GM18508 (cell line): Measurements from ENCODE around the gene C6orf132.

Experiments
- ATAC-seq: cut with Tn5 transposase; IDR thresholded peaks from one replicate; pipeline ENCODE4 v1.9.1; 2021; ENCODE audit warnings: moderate number of reproducible peaks; ENCODE audit not compliant: insufficient read depth, unreplicated experiment

Gene C6orf132

GRCh38 chr6:42106112-42107023 lies 36.1 kb downstream of the C6orf132 start:
- no peak for ATAC-seq

DNA sequence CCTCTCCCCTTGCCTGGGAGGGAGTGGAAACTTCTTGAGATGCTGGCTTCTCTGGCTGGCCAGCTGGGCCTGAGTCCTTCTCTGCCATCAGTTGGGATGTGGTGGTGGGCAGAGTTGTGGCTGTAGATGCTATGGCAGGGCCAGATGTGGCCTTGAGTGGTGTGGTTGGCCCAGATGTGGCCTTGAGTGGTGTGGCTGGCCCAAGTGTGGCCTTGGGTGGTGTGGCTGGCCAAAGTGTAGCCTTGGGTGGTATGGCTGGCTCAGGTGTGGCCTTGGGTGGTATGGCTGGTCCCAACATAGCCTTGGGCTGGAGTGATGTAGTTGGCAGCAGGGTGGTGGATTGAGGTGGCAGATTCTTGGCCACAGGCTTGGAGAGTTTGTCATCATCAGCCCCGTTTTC lies 36.7 kb downstream of the C6orf132 start:
- ATAC-seq = no peak

- no peak for ATAC-seq
Observed at GRCh38 chr6:42105156-42105648, 37.2 kb downstream of the C6orf132 start.

GRCh38 chr6:42104804-42105125 lies 37.7 kb downstream of the C6orf132 start:
- ATAC-seq = no peak

- no peak for ATAC-seq
Observed at GRCh38 chr6:42104095-42104803, 38.2 kb downstream of the C6orf132 start.

- ATAC-seq = no peak
Observed at GRCh38 chr6:42103753-42104094, 38.7 kb downstream of the C6orf132 start.

DNA sequence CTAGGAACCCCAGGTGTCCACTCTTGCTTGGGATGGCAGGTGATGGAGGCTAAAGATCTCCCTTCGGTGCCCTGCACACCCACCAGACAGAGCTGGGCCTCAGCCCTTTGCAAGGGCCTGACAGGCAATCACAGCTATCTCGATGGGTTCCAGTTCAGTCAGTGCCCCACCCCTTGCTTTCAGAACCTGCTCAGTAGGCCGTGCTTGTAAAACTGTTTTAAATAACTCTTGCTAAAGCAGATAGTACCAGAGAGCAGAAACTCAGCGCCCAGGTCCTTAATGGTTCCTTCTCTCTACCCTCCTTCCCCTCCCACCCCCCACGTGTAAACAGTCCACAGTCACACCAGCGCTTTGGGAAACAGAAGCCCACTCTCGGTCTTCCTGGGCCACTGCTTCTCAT lies 39.2 kb downstream of the C6orf132 start:
- no peak for ATAC-seq

DNA sequence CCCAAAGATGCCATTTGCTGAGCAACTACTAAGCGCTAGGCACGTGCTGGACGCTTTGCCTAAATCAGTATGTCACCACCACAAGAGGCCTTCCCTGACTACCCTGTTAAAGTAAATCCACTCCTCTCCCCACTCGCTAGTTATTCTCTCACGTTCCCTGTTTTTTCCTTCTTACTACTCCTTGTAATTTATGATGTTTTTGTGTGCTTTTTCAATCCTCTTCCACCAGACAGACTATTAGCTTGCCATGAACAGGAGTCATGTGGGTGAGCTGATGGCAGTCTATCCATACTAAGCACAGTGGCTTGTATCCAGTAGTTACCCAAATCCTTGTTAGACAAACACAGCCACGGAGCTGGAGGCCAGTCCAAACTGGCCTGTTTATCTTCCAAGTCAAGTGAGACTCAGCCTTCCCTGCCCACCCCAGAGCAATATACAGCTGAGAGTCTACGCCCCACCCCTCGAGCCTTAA lies 41.2 kb downstream of the C6orf132 start:
- no peak for ATAC-seq

GRCh38 chr6:42100029-42100901 lies 42.2 kb downstream of the C6orf132 start:
- ATAC-seq = no peak

DNA sequence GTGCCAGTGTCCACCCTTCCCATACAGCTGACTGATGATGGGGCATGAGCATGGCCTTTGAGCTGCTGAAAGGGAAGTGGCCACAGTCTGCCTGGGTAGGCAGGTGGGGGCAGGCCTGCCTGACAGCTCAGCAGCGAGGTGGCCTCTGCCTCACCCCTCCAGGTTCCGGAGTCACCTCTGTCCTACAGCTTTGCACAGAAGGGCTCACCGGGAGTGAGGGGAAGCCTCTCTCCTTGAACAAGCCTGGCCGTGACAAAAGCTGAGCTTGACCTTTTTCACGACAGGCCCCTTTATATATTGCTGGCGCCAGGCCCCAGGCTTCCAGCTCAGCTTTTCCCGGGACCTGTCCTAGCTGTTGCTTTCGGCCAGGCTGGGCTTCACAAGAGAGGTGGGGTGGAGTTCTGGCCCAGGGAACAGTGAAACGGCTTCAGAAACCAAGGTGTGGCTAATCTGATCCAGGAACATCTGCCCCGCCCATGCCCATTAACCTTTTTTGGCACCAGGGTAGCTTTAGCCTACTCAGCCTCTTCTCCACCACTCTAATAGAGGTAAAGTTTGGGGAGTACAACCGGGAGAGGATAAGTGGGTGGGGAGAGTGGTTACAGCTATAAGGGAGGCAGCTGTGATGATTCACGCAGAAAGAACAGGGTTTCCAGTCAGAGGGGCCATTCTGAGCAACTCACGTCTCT lies 42.9 kb downstream of the C6orf132 start:
- no peak for ATAC-seq

- ATAC-seq = no peak
Observed at GRCh38 chr6:42095776-42096541, 46.5 kb downstream of the C6orf132 start.

DNA sequence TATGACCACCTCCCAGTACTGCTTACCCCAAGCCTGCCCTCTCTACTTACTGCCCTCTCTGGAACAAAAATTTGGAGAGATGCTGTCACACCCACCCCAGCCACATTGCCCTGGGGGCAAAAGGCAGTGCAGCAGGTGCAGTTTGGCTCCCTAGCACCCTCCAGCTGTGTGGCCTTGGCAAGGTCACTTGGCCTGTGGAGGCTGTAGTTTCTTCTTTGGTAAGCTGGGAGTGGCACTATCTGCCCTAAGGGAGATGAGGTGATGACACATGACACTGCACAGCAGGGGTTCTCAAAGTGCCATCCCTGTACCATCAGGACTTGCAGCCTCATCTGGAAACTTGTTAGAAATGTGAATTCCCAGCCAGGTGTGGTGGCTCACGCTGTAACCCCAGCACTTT lies 47.3 kb downstream of the C6orf132 start:
- ATAC-seq = no peak

GRCh38 chr6:42093582-42094329 lies 48.7 kb downstream of the C6orf132 start:
- ATAC-seq = no peak

DNA sequence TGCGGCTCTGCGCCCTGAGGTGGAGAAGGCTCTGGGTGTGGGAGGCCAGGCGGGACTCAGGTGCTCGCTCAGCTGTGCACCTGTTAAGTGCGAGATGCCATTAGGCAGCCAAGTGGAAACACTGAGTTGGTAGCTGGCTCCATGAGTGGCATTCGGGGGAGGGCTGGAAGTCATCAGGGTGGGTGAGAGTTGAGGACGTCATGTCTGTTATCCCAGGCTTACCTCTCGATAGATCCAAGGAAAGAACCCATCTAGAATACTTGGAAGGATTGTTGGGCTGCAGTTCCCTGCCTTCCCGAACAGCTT lies 50.7 kb downstream of the C6orf132 start:
- no peak for ATAC-seq

DNA sequence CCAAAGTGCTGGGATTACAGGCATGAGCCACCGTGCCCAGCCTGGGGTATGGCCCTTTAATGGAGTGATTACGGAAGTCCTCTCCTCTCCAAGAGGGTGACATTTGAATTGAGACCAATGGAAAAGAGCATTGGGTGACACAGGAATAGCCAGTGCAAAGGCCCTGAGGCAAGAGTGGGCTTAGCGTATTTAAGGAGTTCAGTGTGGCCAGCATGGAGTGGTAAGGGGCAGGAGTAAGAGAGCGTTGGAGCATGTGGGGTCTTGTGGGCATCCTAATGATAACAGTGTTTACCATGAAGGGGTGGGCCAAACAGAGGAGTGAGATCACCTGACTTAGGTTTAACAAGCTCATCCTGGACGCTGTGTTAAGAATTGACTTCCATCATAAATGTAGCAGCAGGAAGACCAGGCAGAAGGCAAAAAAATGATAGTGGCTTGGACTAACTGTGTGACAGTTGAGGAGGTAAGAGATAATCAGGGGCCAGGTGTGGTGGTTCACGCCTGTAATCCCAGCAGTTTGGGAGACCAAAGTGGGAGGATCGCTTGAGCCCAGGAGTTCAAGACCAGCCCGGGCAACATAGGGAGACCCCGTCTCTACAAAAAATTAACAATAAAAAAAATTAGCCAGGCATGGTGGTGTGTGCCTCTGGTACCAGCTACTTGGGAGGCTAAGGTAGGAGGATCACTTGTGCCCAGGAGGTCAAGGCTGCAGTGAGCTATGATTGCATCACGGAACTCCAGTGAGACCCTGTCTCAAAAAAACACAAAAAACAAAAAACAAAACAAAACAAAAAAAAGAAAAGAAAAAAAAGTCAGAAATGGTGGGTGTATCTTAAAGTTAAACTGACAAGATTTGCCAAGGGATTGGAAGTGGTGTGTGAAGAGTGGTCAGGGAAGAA lies 51.4 kb downstream of the C6orf132 start:
- no peak for ATAC-seq

DNA sequence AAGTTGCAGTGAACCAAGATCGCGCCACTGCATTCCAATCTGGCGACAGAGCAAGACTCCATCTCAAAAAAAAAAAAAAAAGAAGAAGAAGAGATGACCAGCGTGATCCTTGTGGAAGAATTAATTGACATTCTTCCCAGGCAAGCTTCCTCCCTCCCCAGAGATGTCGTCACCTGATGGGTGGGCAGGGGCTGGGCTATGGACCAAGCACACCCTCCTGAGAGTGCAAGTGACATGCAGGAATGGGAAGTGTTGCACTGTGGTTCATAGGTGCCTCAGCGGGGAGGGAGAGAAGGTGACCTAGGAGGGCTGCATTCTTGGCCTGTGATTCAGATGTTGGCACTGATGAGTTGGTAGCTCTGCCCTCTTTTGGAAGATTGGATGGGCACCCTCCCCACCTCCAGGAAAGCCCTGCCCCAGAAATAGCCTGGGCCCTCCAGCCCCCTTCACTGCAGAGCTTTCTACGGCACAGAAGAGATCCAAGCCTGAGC lies 54.3 kb downstream of the C6orf132 start:
- no peak for ATAC-seq
